Lower lobe of right lung (tissue), 2 donors: ENCODE data around the gene ATXN7L3. TPM values are rescaled to one million over a fixed set of nuclear protein-coding genes. Genes with fewer than 3 reads are reported as not detected.
A peak's percentile ranks its signal among the peaks of the same experiment; 100 is the strongest.
"Not testable (repeated sequence)": the region's sequence is repeated elsewhere in the genome, so short reads cannot be mapped to it uniquely, and the experiment has no call there.

Experiments used
- ATAC-seq, 2 donors: fragments of 200-7000 bp; cut with Tn5 transposase; one replicate each; pipeline ENCODE4 v1.9.1; 2020 to 2022; ENCODE audit warnings: mild to moderate bottlenecking in 2 of 2, moderate library complexity in 2 of 2
- DNase-seq: peaks from one replicate; pipeline ENCODE4 v3.0.0-alpha.2; 2020
- H3K27ac ChIP-seq: fragments of 200-600 bp; one replicate; pipeline ENCODE4 v1.8.0; 2022
- H3K27me3 ChIP-seq: fragments of 200-600 bp; one replicate; pipeline ENCODE4 v1.8.0; 2022; ENCODE audit warnings: low read depth
- H3K36me3 ChIP-seq: fragments of 200-600 bp; one replicate; pipeline ENCODE4 v1.8.0; 2022; ENCODE audit warnings: mild to moderate bottlenecking
- H3K4me1 ChIP-seq: fragments of 200-600 bp; one replicate; pipeline ENCODE4 v1.8.0; 2022
- H3K4me3 ChIP-seq: fragments of 200-600 bp; one replicate; pipeline ENCODE4 v1.8.0; 2022; ENCODE audit warnings: mild to moderate bottlenecking
- H3K9me3 ChIP-seq: fragments of 200-600 bp; one replicate; pipeline ENCODE4 v1.8.0; 2022
- intact Hi-C: fragments of 100-400 bp; cut with DNase I; formaldehyde crosslinking; loops from one replicate; pipeline ENCODE4 v1.11.0; 2022
- long read RNA-seq: library from polyadenylated mRNA; unstranded; transcript quantifications from one replicate; pipeline ENCODE4 v2.0.0, GENCODE V29; 2021
- total RNA-seq: library from RNA; stranded (reverse); fragmentation: NEBNext Ultra II Directional; extraction: Animal tissue kit (Norgen Biotek cat#: 25700); gene quantifications from one replicate; pipeline ENCODE4 v1.2.1, GENCODE V29; 2021
- TF ChIP-seq, protein P1 (sequence below): fragments of 200-600 bp; IDR thresholded peaks from one replicate; pipeline ENCODE4 v1.8.0; 2022; ENCODE audit warnings: antibody characterized with exemption, mild to moderate bottlenecking
- donor health status: DM: no; HTN: yes; CAD: no; lungs with severe emphysema.

ATXN7L3 gene, protein sequence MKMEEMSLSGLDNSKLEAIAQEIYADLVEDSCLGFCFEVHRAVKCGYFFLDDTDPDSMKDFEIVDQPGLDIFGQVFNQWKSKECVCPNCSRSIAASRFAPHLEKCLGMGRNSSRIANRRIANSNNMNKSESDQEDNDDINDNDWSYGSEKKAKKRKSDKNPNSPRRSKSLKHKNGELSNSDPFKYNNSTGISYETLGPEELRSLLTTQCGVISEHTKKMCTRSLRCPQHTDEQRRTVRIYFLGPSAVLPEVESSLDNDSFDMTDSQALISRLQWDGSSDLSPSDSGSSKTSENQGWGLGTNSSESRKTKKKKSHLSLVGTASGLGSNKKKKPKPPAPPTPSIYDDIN
- 67.4 TPM for total RNA-seq
- long read RNA-seq, transcript ATXN7L3-205 (13 exons, 1,341 nt): major isoform, 5 of 36 reads
- long read RNA-seq, partial matches to known transcripts: 1 of 36 reads
- long read RNA-seq, other reads (novel, unspliced or antisense): 30 of 36 reads

DNA sequence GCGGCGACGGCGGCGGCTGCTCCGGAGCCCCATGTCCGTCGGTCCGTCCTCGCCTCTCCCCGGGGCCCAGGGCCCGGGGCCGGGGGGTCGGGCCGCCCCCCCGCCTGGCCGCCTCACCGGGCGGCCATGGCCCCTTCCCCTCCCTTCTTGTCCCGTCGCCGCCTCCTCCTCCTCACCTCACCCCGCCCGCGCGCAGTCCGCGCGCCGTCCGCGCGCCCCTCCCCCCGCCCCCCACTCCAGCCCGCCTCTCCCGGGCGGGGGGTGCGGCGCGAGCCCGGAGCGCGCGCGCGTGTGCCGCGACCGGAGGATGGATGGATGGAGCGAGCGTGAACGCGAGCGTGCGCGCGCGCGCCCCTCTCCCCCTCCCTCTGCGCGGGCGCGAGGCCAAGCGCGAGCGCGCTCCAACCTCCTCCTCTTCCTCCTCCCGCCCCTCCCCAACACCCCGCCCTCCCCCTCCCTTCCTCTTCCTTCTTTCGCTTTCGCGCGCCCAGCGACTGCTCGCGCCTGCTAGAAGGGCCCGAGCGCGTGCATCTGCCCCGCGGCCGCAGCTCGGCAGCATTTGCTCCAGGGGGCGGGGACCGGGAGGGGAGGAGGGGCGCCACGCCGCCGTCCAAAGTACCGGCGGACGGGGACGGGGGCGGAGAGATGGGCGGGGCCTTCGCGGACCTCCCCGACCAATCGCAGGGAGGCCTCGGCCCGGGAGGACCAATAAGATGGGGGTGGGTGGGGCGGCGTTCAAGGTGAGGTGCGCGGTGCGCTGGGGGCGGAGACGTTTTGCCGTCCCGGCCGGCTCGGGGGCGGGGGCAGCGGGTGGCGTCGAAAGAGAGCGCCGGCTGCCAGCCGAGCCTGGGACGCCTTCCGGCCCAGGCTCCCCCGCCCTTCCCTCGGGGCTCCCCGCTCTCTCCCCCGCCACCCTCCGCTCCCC lies at the start of gene ATXN7L3:
Gene ATXN7L3 (minus strand): TSS at position 332 of the 925 bp plus-strand sequence. CDS start 1,814 bp downstream, outside the sequence.
- H3K9me3 ChIP-seq: no peaks in the 10 kb centered on the region

DNA sequence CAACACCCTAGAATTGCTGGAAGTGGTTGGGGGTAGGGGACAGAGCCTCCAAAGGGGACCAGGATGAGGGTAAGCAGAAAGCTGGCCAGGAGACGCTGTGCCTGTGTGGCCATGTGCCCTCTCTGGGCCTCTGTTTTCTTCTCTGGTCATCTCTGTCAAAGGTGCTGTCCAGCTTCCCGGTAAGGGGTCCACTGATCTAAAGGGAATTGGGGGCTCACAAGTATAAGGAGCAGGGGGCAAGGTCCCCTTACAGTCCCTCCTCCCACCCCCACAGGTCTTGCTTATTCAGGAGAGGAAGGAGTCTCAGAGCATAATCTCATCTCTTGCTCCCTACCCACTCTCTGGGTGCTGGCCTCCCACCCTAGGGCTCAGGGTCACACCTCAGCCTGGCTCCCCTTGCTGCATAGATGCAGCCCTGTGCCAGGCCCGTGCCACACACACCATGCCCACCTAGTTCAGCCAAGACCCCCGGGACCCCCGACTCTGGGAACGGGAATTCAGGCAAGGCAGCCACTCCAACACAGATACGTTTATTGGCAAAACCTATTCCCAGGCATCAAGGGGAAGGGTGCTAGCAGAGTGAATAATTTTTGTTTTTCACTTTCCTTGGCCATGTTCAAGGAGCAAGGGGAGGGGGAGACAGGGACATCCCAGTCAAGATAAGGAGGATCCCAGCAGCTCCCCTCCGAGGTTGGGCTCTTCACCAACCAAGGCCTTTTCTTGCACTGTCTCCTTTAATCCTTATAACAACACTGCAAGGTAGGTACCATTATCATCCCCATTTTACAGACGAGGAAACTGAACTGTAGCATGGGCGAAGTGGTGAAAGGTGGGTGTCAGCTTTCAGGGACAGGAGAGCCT lies 48.4 kb upstream of the ATXN7L3 start:
- no peak for DNase-seq
- intact Hi-C loops: no loop called here

More for the DNA sequence above, at the start of gene ATXN7L3:
- H3K27me3 ChIP-seq: no peaks in the 10 kb centered on the region
- H3K4me1 ChIP-seq: peaks cover 37% of the 10 kb centered on the region
- intact Hi-C loops: no loop called here
- H3K27ac ChIP-seq: peak within 1 kb of the TSS; percentile 96
- peak; percentile 99 for DNase-seq
- TF ChIP-seq, protein P1, sequence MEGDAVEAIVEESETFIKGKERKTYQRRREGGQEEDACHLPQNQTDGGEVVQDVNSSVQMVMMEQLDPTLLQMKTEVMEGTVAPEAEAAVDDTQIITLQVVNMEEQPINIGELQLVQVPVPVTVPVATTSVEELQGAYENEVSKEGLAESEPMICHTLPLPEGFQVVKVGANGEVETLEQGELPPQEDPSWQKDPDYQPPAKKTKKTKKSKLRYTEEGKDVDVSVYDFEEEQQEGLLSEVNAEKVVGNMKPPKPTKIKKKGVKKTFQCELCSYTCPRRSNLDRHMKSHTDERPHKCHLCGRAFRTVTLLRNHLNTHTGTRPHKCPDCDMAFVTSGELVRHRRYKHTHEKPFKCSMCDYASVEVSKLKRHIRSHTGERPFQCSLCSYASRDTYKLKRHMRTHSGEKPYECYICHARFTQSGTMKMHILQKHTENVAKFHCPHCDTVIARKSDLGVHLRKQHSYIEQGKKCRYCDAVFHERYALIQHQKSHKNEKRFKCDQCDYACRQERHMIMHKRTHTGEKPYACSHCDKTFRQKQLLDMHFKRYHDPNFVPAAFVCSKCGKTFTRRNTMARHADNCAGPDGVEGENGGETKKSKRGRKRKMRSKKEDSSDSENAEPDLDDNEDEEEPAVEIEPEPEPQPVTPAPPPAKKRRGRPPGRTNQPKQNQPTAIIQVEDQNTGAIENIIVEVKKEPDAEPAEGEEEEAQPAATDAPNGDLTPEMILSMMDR: no peak
- H3K4me3 ChIP-seq: peak within 1 kb of the TSS; percentile 83
- ATAC-seq: peak; percentile 96 to 97
- peaks cover 28% of the 10 kb centered on the region for H3K36me3 ChIP-seq

DNA sequence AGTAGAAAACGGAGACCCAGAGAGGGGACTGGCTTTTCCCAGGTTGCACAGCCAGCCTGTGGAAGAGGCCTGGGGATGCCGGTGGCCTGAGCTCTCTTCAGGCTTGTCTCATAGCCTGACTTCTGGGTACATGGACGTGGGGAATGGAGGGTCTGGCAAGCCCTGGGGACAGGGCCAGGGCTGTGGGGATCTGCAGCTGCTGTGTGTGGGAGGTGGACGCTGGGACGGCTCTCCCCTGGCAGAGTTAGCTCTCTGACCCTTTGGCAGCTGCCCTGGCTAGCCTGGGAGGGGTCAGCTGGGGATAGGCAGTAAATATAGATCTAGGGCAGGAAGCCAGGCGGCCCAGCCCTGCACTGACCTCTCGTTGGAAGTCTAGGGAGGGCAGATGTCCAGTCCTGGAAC lies 47.8 kb upstream of the ATXN7L3 start:
- TF ChIP-seq, protein P1: no peak
- no peaks in the 10 kb centered on the region for H3K27me3 ChIP-seq
- DNase-seq: no peak
- H3K4me1 ChIP-seq: peaks cover 21% of the 10 kb centered on the region
- intact Hi-C loops: no loop called here
- ATAC-seq: peak; percentile 23 to 26
- no peak overlapping the region for H3K4me3 ChIP-seq
- no peaks in the 10 kb centered on the region for H3K36me3 ChIP-seq
- H3K27ac ChIP-seq: no peak overlapping the region
- H3K9me3 ChIP-seq: no peaks in the 10 kb centered on the region

More for the DNA sequence above, 48.4 kb upstream of the ATXN7L3 start:
- H3K9me3 ChIP-seq: no peaks in the 10 kb centered on the region
- no peak for ATAC-seq
- H3K36me3 ChIP-seq: no peaks in the 10 kb centered on the region
- no peak overlapping the region for H3K27ac ChIP-seq
- H3K27me3 ChIP-seq: no peaks in the 10 kb centered on the region
- H3K4me1 ChIP-seq: peaks cover 21% of the 10 kb centered on the region
- H3K4me3 ChIP-seq: no peak overlapping the region
- TF ChIP-seq, protein P1: no peak

DNA sequence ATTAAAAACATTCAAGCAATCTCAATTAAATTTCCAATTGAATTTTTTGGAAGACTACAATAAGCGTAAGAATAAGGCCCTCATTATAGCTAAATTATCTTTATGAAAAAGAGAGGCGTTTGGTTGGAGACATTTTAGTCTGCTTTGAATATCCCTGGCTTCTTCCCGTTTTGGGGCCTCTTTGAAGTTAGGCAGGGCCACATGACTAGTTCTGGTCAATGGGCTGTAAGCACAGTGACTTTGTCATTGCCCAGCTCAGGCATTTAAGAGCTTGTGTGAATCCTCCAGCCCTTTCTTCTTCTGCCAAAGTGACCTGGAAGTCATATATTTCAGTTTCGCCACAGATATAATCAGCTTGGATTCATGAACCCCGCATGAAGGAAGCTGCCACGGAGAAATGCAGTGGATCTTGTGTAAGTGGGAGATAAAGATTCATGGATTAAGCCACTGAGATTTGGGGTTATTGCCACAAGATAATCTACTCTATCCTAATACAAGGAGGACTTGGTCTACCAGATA lies 41.5 kb upstream of the ATXN7L3 start:
- H3K36me3 ChIP-seq: no peaks in the 10 kb centered on the region
- TF ChIP-seq, protein P1: no peak
- peaks cover 6% of the 10 kb centered on the region for H3K4me1 ChIP-seq
- peak in 1 of 2 donors; percentile 47 for ATAC-seq
- no peaks in the 10 kb centered on the region for H3K9me3 ChIP-seq
- no peak overlapping the region for H3K27ac ChIP-seq
- no peaks in the 10 kb centered on the region for H3K27me3 ChIP-seq
- intact Hi-C loops: no loop called here
- H3K4me3 ChIP-seq: no peak overlapping the region
- DNase-seq: no peak

DNA sequence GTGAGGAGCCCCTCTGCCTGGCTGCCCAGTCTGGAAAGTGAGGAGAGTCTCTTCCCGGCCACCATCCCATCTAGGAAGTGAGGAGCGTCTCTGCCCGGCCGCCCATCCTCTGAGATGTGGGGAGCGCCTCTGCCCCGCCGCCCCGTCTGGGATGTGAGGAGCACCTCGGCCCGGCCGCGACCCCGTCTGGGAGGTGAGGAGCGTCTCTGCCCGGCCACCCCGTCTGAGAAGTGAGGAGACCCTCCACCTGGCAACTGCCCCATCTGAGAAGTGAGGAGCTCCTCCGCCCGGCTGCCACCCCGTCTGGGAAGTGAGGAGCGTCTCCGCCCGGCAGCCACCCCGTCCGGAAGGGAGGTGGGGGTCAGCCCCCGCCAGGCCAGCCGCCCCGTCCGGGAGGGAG lies 38.2 kb upstream of the ATXN7L3 start:
- H3K27ac ChIP-seq, H3K9me3 ChIP-seq, H3K27me3 ChIP-seq, H3K4me3 ChIP-seq, ATAC-seq, H3K4me1 ChIP-seq, H3K36me3 ChIP-seq, DNase-seq, intact Hi-C loops: not testable (repeated sequence)
